OCI-LY7 (cell line): ENCODE measurements around the gene TUBGCP5. TPM values are rescaled to one million over a fixed set of nuclear protein-coding genes. Genes with fewer than 3 reads are reported as not detected.
"Not testable (repeated sequence)": the region's sequence is repeated elsewhere in the genome, so short reads cannot be mapped to it uniquely, and the experiment has no call there.

Experiments used
- BruUV-seq: library from RNA; stranded (reverse); fragments of 400-500 nt; replicated peaks from 2 replicates; lab custom pipeline; 2021; lab: Mats Ljungman, UMichigan
- CTCF ChIA-PET: fragments of 300-600 bp; sonication (Branson Sonifier 250); formaldehyde crosslinking; loops from one replicate; lab custom pipeline; 2022; ENCODE audit warnings: antibody characterized with exemption; ENCODE audit not compliant: unreplicated experiment; lab: Charles Lee
- POLR2A ChIA-PET: fragments of 300-600 bp; sonication (Branson Sonifier 250); formaldehyde crosslinking; loops from one replicate; lab custom pipeline; 2022; ENCODE audit warnings: antibody characterized with exemption; lab: Charles Lee
- DNase-seq: peaks from one replicate; pipeline ENCODE4 v3.0.0-alpha.2; 2015; ENCODE audit warnings: low spot score
- H2AFZ ChIP-seq: fragments of 200-600 bp; sonication (generic), shearing (Covaris generic); 2 replicates; pipeline ENCODE4 v1.6.1; 2014; ENCODE audit warnings: mild to moderate bottlenecking, antibody characterized with exemption, low read length, moderate library complexity
- H3K27ac ChIP-seq: fragments of 200-600 bp; sonication (generic); 2 replicates; pipeline ENCODE4 v1.5.1; 2014; ENCODE audit warnings: mixed run types, low read depth, mild to moderate bottlenecking, moderate library complexity, low read length, inconsistent platforms; ENCODE audit not compliant: poor library complexity, severe bottlenecking
- H3K36me3 ChIP-seq: fragments of 200-600 bp; sonication (generic); 2 replicates; pipeline ENCODE4 v1.6.1; 2014; ENCODE audit warnings: mild to moderate bottlenecking, antibody characterized with exemption, low read length, moderate library complexity, mixed read lengths; ENCODE audit not compliant: insufficient read depth
- H3K4me1 ChIP-seq: fragments of 200-600 bp; sonication (generic); 2 replicates; pipeline ENCODE4 v1.5.1; 2014; ENCODE audit warnings: mild to moderate bottlenecking, low read length; ENCODE audit not compliant: insufficient read depth, poor library complexity, severe bottlenecking
- H3K4me2 ChIP-seq: fragments of 200-600 bp; sonication (generic); 2 replicates; pipeline ENCODE4 v1.6.1; 2014; ENCODE audit warnings: mild to moderate bottlenecking, low read length
- H3K4me3 ChIP-seq: fragments of 200-600 bp; sonication (generic); 2 replicates; pipeline ENCODE4 v1.5.1; 2014; ENCODE audit warnings: mild to moderate bottlenecking, low read depth, low read length; ENCODE audit not compliant: poor library complexity, severe bottlenecking
- H3K79me2 ChIP-seq: fragments of 200-600 bp; sonication (generic); 2 replicates; pipeline ENCODE4 v1.6.1; 2016; ENCODE audit warnings: low read depth, mild to moderate bottlenecking, low read length, moderate library complexity, mixed read lengths; ENCODE audit not compliant: insufficient read depth
- H3K9me2 ChIP-seq: fragments of 200-600 bp; sonication (generic); 2 replicates; pipeline ENCODE4 v1.6.1; 2016; ENCODE audit warnings: mild to moderate bottlenecking, low read length, mixed read lengths; ENCODE audit not compliant: insufficient read depth
- H3K9me3 ChIP-seq: fragments of 200-600 bp; sonication (generic); 2 replicates; pipeline ENCODE4 v1.6.1; 2014; ENCODE audit warnings: mild to moderate bottlenecking, mixed run types, low read length, mixed read lengths
- H4K20me1 ChIP-seq: fragments of 200-600 bp; sonication (generic); 2 replicates; pipeline ENCODE4 v1.6.1; 2014; ENCODE audit warnings: mild to moderate bottlenecking, antibody characterized with exemption, low read length, moderate library complexity, mixed read lengths; ENCODE audit not compliant: insufficient read depth
- EZH2phosphoT487 ChIP-seq: fragments of 200-600 bp; sonication (generic); IDR thresholded peaks from 2 replicates; pipeline ENCODE4 v1.6.1; 2018; ENCODE audit warnings: low read depth, borderline replicate concordance, mild to moderate bottlenecking, mixed run types, antibody characterized with exemption, low read length, moderate library complexity, mixed read lengths
- intact Hi-C: fragments of 100-400 bp; cut with micrococcal nuclease; formaldehyde crosslinking; loops from one replicate; pipeline ENCODE4 v1.10.0; 2022; ENCODE audit not compliant: unreplicated experiment
- total RNA-seq, 2 experiments: library from RNA; depleted of rRNA in 1 of 2; stranded (reverse); fragments of >200 nt in 1 of 2; shearing (Covaris generic) in 1 of 2; gene quantifications; 2 replicates each; pipeline ENCODE4 v1.2.3, GENCODE V29; 2014 to 2022
- TF ChIP-seq, protein P1 (sequence below): fragments of 200-600 bp; sonication (generic); conservative IDR thresholded peaks from 2 replicates; pipeline ENCODE4 v1.5.1; 2014; ENCODE audit warnings: mild to moderate bottlenecking, antibody characterized with exemption, low read length, moderate library complexity, mixed read lengths

TUBGCP5 gene
- total RNA-seq, 2 experiments from 2014 or later, result 30.9 to 36.3 TPM

DNA sequence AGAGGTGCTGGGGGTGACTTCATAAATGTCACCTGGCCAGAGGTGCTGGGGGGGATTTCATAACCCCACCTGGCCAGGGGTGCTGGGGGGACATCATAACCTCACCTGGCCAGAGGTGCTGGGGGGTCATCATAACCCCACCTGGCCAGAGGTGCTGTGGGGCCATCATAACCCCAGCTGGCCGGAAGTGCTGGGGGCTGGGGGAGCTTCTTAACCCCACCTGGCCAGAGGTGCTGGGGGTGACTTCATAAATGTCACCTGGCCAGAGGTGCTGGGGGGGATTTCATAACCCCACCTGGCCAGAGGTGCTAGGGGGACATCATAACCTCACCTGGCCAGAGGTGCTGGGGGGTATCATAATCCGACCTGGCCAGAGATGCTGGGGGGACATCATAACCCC is 4.6 kb upstream of the TUBGCP5 start:
- H3K4me1 ChIP-seq, H3K9me2 ChIP-seq, H2AFZ ChIP-seq, POLR2A ChIA-PET, H3K9me3 ChIP-seq, H3K4me2 ChIP-seq, intact Hi-C loops, CTCF ChIA-PET, H3K4me3 ChIP-seq, H3K79me2 ChIP-seq, DNase-seq, H3K36me3 ChIP-seq, H4K20me1 ChIP-seq, H3K27ac ChIP-seq, BruUV-seq: not testable (repeated sequence)

DNA sequence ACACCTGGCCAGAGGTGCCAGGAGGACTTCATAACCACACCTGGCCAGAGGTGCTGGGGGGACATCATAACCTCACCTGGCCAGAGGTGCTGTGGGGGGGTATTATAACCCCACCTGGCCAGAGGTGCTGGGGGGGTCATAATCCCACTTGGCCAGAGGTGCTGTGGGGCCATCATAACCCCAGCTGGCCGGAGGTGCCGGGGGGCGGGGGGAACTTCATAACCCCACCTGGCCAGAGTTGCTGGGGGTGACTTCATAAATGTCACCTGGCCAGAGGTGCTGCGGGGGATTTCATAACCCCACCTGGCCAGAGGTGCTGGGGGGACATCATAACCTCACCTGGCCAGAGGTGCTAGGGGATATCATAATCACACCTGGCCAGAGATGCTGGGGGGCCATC is 4.2 kb upstream of the TUBGCP5 start:
- CTCF ChIA-PET, result not testable (repeated sequence)

DNA sequence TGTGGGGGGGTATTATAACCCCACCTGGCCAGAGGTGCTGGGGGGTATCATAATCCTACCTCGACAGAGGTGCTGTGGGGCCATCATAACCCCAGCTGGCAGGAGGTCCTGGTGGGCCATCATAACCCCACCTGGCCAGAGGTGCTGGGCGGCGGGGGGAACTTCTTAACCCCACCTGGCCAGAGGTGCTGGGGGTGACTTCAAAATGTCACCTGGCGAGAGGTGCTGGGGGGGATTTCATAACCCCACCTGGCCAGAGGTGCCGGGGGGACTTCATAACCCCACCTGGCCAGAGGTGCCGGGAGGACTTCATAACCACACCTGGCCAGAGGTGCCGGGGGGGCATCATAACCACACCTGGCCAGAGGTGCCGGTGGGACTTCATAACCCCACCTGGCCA is 2.4 kb upstream of the TUBGCP5 start:
- POLR2A ChIA-PET, H3K4me2 ChIP-seq, H3K4me3 ChIP-seq, DNase-seq, H3K36me3 ChIP-seq, H2AFZ ChIP-seq, intact Hi-C loops, H4K20me1 ChIP-seq, H3K9me3 ChIP-seq, H3K9me2 ChIP-seq, BruUV-seq, CTCF ChIA-PET, H3K27ac ChIP-seq: not testable (repeated sequence)
- Histone ChIP-seq H3K79me2 (peaks cover 21% of the 10 kb centered on the region), H3K4me1 (peaks cover 19% of the 10 kb centered on the region)

More for the DNA sequence above, 4.2 kb upstream of the TUBGCP5 start:
- H3K27ac ChIP-seq, POLR2A ChIA-PET, H4K20me1 ChIP-seq, BruUV-seq, H3K4me3 ChIP-seq, H2AFZ ChIP-seq, intact Hi-C loops, H3K4me2 ChIP-seq, H3K4me1 ChIP-seq, H3K79me2 ChIP-seq, H3K9me2 ChIP-seq, DNase-seq, H3K36me3 ChIP-seq, H3K9me3 ChIP-seq: not testable (repeated sequence)

DNA sequence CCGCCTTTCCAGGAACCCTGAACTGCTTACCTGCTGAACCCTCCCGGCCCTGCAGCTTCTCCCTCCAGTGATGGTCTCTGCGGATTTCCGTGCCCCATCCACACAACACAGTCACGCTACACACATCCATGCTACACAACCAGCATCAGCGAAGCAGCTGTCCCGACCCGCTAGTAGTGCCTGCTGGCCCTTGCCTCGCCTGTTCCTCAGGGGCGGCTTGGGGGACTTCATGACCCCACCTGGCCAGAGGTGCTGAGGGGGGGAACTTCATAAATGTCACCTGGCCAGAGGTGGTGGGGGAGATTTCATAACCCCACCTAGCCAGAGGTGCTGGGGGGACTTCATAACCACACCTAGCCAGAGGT is 530 bp upstream of the TUBGCP5 start:
- Histone ChIP-seq H3K79me2 (peaks cover 25% of the 10 kb centered on the region), H3K9me3 (no peaks in the 10 kb centered on the region), H3K9me2 (no peaks in the 10 kb centered on the region), H3K36me3 (peaks cover 23% of the 10 kb centered on the region), H2AFZ (peak overlapping the region; percentile 73), H3K4me3 (peak overlapping the region; percentile 84), H3K4me1 (peaks cover 23% of the 10 kb centered on the region), H3K4me2 (peak overlapping the region; percentile 68), H4K20me1 (peaks cover 4% of the 10 kb centered on the region; the same call in 1 of the 2 replicates), H3K27ac (peak overlapping the region; percentile 51)
- no TSS peak for BruUV-seq
- intact Hi-C loops, result no loop called here
- no peak for DNase-seq
- ChIA-PET POLR2A (interaction anchor here (0.5 to 1.5 kb wide), 5 partner anchors 9 to 252 kb away, joined by 3 to 10 read pairs (median 4); no protein-coding TSS in a partner anchor), CTCF (no interaction called here)
- TF ChIP-seq, protein P1, sequence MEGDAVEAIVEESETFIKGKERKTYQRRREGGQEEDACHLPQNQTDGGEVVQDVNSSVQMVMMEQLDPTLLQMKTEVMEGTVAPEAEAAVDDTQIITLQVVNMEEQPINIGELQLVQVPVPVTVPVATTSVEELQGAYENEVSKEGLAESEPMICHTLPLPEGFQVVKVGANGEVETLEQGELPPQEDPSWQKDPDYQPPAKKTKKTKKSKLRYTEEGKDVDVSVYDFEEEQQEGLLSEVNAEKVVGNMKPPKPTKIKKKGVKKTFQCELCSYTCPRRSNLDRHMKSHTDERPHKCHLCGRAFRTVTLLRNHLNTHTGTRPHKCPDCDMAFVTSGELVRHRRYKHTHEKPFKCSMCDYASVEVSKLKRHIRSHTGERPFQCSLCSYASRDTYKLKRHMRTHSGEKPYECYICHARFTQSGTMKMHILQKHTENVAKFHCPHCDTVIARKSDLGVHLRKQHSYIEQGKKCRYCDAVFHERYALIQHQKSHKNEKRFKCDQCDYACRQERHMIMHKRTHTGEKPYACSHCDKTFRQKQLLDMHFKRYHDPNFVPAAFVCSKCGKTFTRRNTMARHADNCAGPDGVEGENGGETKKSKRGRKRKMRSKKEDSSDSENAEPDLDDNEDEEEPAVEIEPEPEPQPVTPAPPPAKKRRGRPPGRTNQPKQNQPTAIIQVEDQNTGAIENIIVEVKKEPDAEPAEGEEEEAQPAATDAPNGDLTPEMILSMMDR, result no peak
- TF ChIP-seq EZH2phosphoT487, result no peak
